ENCODE measurements around the gene MMADHC. TPM values are rescaled to one million over a fixed set of nuclear protein-coding genes. Genes with fewer than 3 reads are reported as not detected.

MMADHC gene
- total RNA-seq, 1 donor from 2014 or later = 74.3 TPM

DNA sequence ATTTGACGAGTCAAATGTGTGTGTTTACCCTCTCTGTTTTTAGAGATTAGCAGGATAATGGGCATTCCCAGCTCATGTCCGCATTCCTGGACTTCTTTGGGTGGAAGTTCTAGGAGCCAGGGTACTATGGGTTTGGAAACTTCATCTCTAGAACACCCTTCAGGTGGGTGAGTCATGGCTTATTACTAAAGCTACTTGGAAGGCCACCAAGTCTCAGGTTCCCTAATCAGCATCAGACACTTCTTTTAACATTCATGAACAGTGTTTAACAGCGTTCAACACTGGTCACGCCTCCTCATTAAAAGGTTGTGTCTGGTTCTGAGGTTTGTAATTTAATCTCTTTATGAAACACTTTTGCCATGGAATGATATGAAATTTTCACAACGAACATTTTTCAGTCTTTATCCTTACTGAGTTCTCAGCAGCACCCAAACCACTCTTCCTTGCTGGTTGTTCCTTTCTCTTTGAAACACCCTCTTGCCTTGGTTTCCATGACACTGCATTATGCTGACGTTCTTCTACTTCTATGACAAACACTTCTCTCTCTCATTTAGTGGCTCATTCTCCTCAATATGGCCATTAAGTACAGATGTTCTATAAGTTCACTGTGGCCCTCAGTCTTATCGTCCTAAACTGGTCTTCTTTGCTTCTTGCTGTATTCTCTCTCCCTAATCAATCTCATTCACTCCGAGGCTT is 49.3 kb downstream of the MMADHC start:
- DNase-seq = no peak
- TF ChIP-seq, protein P1, sequence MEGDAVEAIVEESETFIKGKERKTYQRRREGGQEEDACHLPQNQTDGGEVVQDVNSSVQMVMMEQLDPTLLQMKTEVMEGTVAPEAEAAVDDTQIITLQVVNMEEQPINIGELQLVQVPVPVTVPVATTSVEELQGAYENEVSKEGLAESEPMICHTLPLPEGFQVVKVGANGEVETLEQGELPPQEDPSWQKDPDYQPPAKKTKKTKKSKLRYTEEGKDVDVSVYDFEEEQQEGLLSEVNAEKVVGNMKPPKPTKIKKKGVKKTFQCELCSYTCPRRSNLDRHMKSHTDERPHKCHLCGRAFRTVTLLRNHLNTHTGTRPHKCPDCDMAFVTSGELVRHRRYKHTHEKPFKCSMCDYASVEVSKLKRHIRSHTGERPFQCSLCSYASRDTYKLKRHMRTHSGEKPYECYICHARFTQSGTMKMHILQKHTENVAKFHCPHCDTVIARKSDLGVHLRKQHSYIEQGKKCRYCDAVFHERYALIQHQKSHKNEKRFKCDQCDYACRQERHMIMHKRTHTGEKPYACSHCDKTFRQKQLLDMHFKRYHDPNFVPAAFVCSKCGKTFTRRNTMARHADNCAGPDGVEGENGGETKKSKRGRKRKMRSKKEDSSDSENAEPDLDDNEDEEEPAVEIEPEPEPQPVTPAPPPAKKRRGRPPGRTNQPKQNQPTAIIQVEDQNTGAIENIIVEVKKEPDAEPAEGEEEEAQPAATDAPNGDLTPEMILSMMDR (IDR thresholded peaks at IDR 0.05; ENCODE audit: partially characterized antibody, unreplicated experiment) = no peak
- H3K27ac Mint-ChIP-seq (ENCODE audit: unreplicated experiment) = no peak overlapping the region
- H3K4me1 Mint-ChIP-seq (ENCODE audit: low read depth, unreplicated experiment) = no peaks in the 10 kb centered on the region
- peaks cover 3% of the 10 kb centered on the region for H3K27me3 Mint-ChIP-seq (ENCODE audit: unreplicated experiment)
- H3K4me3 Mint-ChIP-seq (ENCODE audit: unreplicated experiment) = no peak overlapping the region
- no peaks in the 10 kb centered on the region for H3K9me3 Mint-ChIP-seq (ENCODE audit: unreplicated experiment)
- no peaks in the 10 kb centered on the region for H3K36me3 Mint-ChIP-seq (ENCODE audit: unreplicated experiment)

DNA sequence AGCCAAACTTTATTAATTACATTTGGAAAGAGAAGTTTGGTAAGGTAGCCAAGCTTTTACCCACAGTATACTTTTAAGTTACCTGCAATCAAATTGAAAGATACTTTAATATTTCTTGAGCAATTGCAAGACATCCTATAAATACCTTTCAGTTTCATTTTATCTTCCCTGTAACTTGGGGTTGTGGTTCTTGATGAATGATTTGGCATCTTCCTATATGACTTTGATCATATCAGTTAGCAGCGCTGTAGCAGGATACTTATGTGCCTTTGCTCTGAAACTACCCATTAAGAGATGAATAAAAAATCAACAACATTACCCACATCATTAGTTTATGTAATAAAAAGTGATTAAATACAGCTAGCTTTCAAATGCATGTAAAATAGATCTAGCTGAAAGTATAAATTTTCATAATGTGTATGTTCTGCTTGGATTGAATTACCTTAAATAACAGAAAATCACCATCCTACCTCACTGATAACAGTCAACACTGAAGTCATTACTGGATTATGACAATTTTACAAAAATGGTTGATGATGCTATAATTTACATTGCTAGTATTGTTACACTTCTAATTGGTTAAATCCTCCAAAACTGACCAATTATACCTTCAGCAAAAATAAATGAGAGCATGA is 50.4 kb downstream of the MMADHC start:
- no peak overlapping the region for H3K4me3 Mint-ChIP-seq (ENCODE audit: unreplicated experiment)
- H3K27me3 Mint-ChIP-seq (ENCODE audit: unreplicated experiment) = peaks cover 3% of the 10 kb centered on the region
- DNase-seq = no peak
- H3K4me1 Mint-ChIP-seq (ENCODE audit: low read depth, unreplicated experiment) = no peaks in the 10 kb centered on the region
- H3K27ac Mint-ChIP-seq (ENCODE audit: unreplicated experiment) = no peak overlapping the region
- no peaks in the 10 kb centered on the region for H3K36me3 Mint-ChIP-seq (ENCODE audit: unreplicated experiment)
- H3K9me3 Mint-ChIP-seq (ENCODE audit: unreplicated experiment) = no peaks in the 10 kb centered on the region
- TF ChIP-seq, protein P1 (IDR thresholded peaks at IDR 0.05; ENCODE audit: partially characterized antibody, unreplicated experiment) = no peak

DNA sequence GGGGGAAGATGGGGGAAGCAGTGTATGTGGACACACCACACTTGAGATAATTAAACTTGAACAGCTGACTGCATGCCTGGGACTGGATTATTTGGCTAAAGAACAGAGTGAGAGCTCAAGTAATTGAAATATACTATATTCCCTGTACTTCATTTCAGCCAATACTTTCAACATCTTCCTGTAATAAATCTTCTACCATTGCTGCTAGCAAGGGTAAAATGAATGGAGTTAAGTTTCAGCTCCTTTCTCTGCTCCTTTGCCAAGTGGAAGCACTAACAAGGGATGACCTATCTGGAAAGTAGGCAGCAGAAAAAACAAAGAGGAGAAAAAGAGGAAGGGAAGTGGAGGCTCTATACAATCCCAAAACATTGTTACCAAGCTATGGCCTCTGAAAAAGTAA is 50.9 kb downstream of the MMADHC start:
- DNase-seq = no peak
- Mint-ChIP-seq H3K4me1 (ENCODE audit: low read depth, unreplicated experiment) (no peaks in the 10 kb centered on the region), H3K36me3 (ENCODE audit: unreplicated experiment) (no peaks in the 10 kb centered on the region), H3K27me3 (ENCODE audit: unreplicated experiment) (peaks cover 3% of the 10 kb centered on the region), H3K4me3 (ENCODE audit: unreplicated experiment) (no peak overlapping the region), H3K9me3 (ENCODE audit: unreplicated experiment) (no peaks in the 10 kb centered on the region), H3K27ac (ENCODE audit: unreplicated experiment) (no peak overlapping the region)
- TF ChIP-seq, protein P1 (IDR thresholded peaks at IDR 0.05; ENCODE audit: partially characterized antibody, unreplicated experiment) = no peak

DNA sequence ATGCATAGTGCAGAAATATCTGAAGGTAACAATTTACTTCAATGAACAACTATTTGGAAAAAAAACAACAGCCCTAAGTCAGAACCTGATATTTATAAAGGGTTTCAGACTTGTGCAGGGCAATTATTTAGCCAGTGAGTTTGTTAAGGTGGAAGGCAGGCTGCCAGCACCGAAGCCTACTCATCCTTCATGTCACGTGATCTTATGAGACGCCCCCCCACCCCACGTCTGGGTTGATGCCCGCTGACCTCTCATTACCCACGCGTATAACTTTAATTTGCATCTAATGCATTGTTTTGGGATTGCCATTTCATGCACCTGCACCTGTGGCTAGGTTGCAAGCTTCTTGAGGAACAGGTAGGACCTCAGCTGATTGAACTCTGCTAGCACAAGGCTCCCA is 52.9 kb downstream of the MMADHC start:
- H3K27me3 Mint-ChIP-seq (ENCODE audit: unreplicated experiment) = peaks cover 3% of the 10 kb centered on the region
- no peaks in the 10 kb centered on the region for H3K4me1 Mint-ChIP-seq (ENCODE audit: low read depth, unreplicated experiment)
- peaks cover 1% of the 10 kb centered on the region for H3K9me3 Mint-ChIP-seq (ENCODE audit: unreplicated experiment)
- H3K4me3 Mint-ChIP-seq (ENCODE audit: unreplicated experiment) = no peak overlapping the region
- no peak overlapping the region for H3K27ac Mint-ChIP-seq (ENCODE audit: unreplicated experiment)
- no peaks in the 10 kb centered on the region for H3K36me3 Mint-ChIP-seq (ENCODE audit: unreplicated experiment)
- no peak for DNase-seq
- TF ChIP-seq, protein P1 (IDR thresholded peaks at IDR 0.05; ENCODE audit: partially characterized antibody, unreplicated experiment) = no peak

DNA sequence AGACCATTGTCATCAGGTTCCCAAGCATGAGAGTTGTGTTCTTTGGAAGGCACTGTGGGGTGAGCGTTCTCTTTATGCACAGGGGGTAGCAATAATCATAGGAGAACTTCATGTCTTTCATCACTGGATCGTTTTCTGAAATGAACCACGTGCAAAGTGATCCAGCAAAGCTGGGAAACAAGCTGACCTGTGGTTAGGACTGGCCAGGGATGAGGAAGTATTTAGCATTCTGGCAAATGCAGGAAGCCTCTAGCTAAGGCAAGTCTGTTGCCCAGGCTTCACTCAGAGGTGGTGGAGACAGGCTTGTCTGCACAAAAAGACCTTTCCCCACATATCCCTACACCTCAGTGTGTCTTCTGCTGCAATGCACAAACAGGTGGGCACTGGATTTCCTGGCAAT is 58.6 kb downstream of the MMADHC start:
- no peaks in the 10 kb centered on the region for H3K36me3 Mint-ChIP-seq (ENCODE audit: unreplicated experiment)
- no peak overlapping the region for H3K4me3 Mint-ChIP-seq (ENCODE audit: unreplicated experiment)
- peaks cover 3% of the 10 kb centered on the region for H3K27me3 Mint-ChIP-seq (ENCODE audit: unreplicated experiment)
- peaks cover 1% of the 10 kb centered on the region for H3K9me3 Mint-ChIP-seq (ENCODE audit: unreplicated experiment)
- no peak overlapping the region for H3K27ac Mint-ChIP-seq (ENCODE audit: unreplicated experiment)
- no peaks in the 10 kb centered on the region for H3K4me1 Mint-ChIP-seq (ENCODE audit: low read depth, unreplicated experiment)
- no peak for DNase-seq
- TF ChIP-seq, protein P1 (IDR thresholded peaks at IDR 0.05; ENCODE audit: partially characterized antibody, unreplicated experiment) = no peak

Data from glutamatergic neuron (in vitro differentiated cells).